Measurements from ENCODE around the gene USP48.
"Not testable (repeated sequence)": the region's sequence is repeated elsewhere in the genome, so short reads cannot be mapped to it uniquely, and the experiment has no call there.

The USP48 gene

GRCh38 chr1:21815724-21816321, 32.9 kb upstream of the USP48 start:
- no peak for DNase-seq

GRCh38 chr1:21814981-21815582, 32.1 kb upstream of the USP48 start:
- no peak for DNase-seq

- no peak for DNase-seq
These were observed 31.4 kb upstream of the USP48 start for GRCh38 chr1:21814241-21814918.

GRCh38 chr1:21813542-21813941, 30.6 kb upstream of the USP48 start:
- no peak for DNase-seq

- DNase-seq, result no peak
These were observed 28.9 kb upstream of the USP48 start, which contains the start of gene LDLRAD2 for GRCh38 chr1:21811875-21812305. Gene LDLRAD2 (plus strand): TSS chr1:21812265. CDS start chr1:21812452, 187 bp downstream.

GRCh38 chr1:21804536-21804935, 21.6 kb upstream of the USP48 start:
- no peak for DNase-seq

GRCh38 chr1:21801100-21801499, 18.2 kb upstream of the USP48 start:
- no peak for DNase-seq

- no peak for DNase-seq
These were observed 16.8 kb upstream of the USP48 start for GRCh38 chr1:21799730-21800129.

- no peak for DNase-seq
These were observed 12.1 kb upstream of the USP48 start for GRCh38 chr1:21795075-21795474.

GRCh38 chr1:21794656-21795055, 11.7 kb upstream of the USP48 start:
- peak; percentile 30 for DNase-seq

GRCh38 chr1:21793104-21793503, 10.2 kb upstream of the USP48 start:
- DNase-seq, result no peak

- DNase-seq, result no peak
These were observed 3.7 kb upstream of the USP48 start for GRCh38 chr1:21786640-21787039.

GRCh38 chr1:21785764-21786163, 2.8 kb upstream of the USP48 start:
- not testable (repeated sequence) for DNase-seq

- DNase-seq, result peak; percentile 99
These were observed 992 bp upstream of the USP48 start for GRCh38 chr1:21783679-21784603.

GRCh38 chr1:21782349-21782867, 541 bp downstream of the USP48 start:
- peak; percentile 89 for DNase-seq

- peak; percentile 77 for DNase-seq
These were observed 1.1 kb downstream of the USP48 start for GRCh38 chr1:21781815-21782348.

GRCh38 chr1:21779613-21780521, 3.1 kb downstream of the USP48 start:
- peak; percentile 83 for DNase-seq

- no peak for DNase-seq
These were observed 4.6 kb downstream of the USP48 start for GRCh38 chr1:21778405-21778727.

- not testable (repeated sequence) for DNase-seq
These were observed 6.0 kb downstream of the USP48 start for GRCh38 chr1:21776925-21777324.

GRCh38 chr1:21775985-21776562, 6.9 kb downstream of the USP48 start:
- DNase-seq, result peak; percentile 48

- DNase-seq, result no peak
These were observed 7.4 kb downstream of the USP48 start for GRCh38 chr1:21775550-21775914.
